K562 (cell line): ENCODE measurements around the gene SIRPA. TPM values are rescaled to one million over a fixed set of nuclear protein-coding genes. Genes with fewer than 3 reads are reported as not detected.

Experiments
- ARHGAP35 ChIP-seq: fragments of 450-650 bp; IDR thresholded peaks from 2 replicates; pipeline ENCODE4 v1.6.1; 2018; ENCODE audit not compliant: partially characterized antibody
- CBX2 ChIP-seq: fragments of 200-600 bp; sonication (generic); IDR thresholded peaks from one replicate; pipeline ENCODE4 v1.6.1; 2012; ENCODE audit warnings: mild to moderate bottlenecking, low read length, inconsistent platforms; ENCODE audit not compliant: insufficient read depth, poor library complexity, severe bottlenecking
- ETV6 ChIP-seq, 3 experiments: fragments of 150-350 bp in 1 of 3; sonication (generic) in 1 of 3; formaldehyde crosslinking in 1 of 3; IDR thresholded peaks; 2 replicates each; pipeline versions ENCODE4 v1.6.1 to v1.8.0; 2014 to 2022; ENCODE audit warnings: borderline replicate concordance in 2 of 3, low read depth in 2 of 3, antibody characterized with exemption in 1 of 3, low read length in 1 of 3, mild to moderate bottlenecking in 1 of 3, missing genetic modification reagents in 1 of 3
- FOXJ3 ChIP-seq: sonication (generic); formaldehyde crosslinking; IDR thresholded peaks from 2 replicates; pipeline ENCODE4 v1.4.0; 2020; ENCODE audit warnings: mild to moderate bottlenecking, missing genetic modification reagents
- ILF3 ChIP-seq: fragments of 450-650 bp; IDR thresholded peaks from 2 replicates; pipeline ENCODE4 v1.6.1; 2018; ENCODE audit warnings: antibody characterized with exemption, mild to moderate bottlenecking, moderate library complexity, borderline replicate concordance
- MAFG ChIP-seq: fragments of 450-650 bp; conservative IDR thresholded peaks from 2 replicates; pipeline ENCODE4 v1.6.1; 2016; ENCODE audit warnings: missing genetic modification characterization, missing compliant biosample characterization
- NFE2 ChIP-seq: IDR thresholded peaks from 2 replicates; pipeline ENCODE4 v1.6.1; 2014; ENCODE audit warnings: antibody characterized with exemption, low read depth
- SMC3 ChIP-seq: conservative IDR thresholded peaks from 2 replicates; pipeline ENCODE4 v1.6.1; 2011; ENCODE audit warnings: low read depth, low read length, improper control_type of control experiment; ENCODE audit not compliant: insufficient read depth
- TEAD2 ChIP-seq: fragments of 450-650 bp; IDR thresholded peaks from 2 replicates; pipeline ENCODE4 v1.6.1; 2016; ENCODE audit warnings: missing genetic modification characterization, control low read depth, missing compliant biosample characterization
- TRIM24 ChIP-seq, 2 experiments: fragments of 450-650 bp; IDR thresholded peaks; 2 replicates each; pipeline ENCODE4 v1.6.1; 2016
- ZBED1 ChIP-seq: IDR thresholded peaks from 2 replicates; pipeline ENCODE4 v1.6.1; 2014
- ZNF274 ChIP-seq: IDR thresholded peaks from 2 replicates; pipeline ENCODE4 v1.6.1; 2011; ENCODE audit warnings: low read depth, mild to moderate bottlenecking, low read length, moderate library complexity, borderline replicate concordance
- ZNF347 ChIP-seq: fragments of 450-650 bp; formaldehyde crosslinking; IDR thresholded peaks from 2 replicates; pipeline ENCODE4 v1.4.0; 2020; ENCODE audit warnings: low read depth, mild to moderate bottlenecking, moderate library complexity
- ZNF512 ChIP-seq: IDR thresholded peaks from 2 replicates; pipeline ENCODE4 v1.6.1; 2016; ENCODE audit warnings: missing genetic modification characterization, missing compliant biosample characterization
- ZNF717 ChIP-seq: fragments of 250-450 bp; sonication (Bioruptor Pico); IDR thresholded peaks from 2 replicates; pipeline ENCODE4 v1.5.0; 2021
- ZNF785 ChIP-seq: fragments of 250-450 bp; sonication (Bioruptor Pico); IDR thresholded peaks from 2 replicates; pipeline ENCODE4 v1.4.0; 2020; ENCODE audit warnings: mild to moderate bottlenecking
- polyA plus RNA-seq, 8 experiments: library from polyadenylated mRNA; depleted of rRNA in 4 of 8; stranded (reverse) in 5 of 8; unstranded in 3 of 8; fragments of >200 nt; fragmentation: Nextera tagmentation in 2 of 8; fragmentation: Illumina TruSeq in 1 of 8; extraction: Ambion mirVana in 2 of 8; extraction: Trizol in 1 of 8; gene quantifications; 2 replicates each; pipeline versions ENCODE4 v1.2.1 to v1.2.3, GENCODE V29; 2011 to 2014; ENCODE audit warnings: inconsistent platforms in 1 of 8, missing spikeins in 1 of 8
- total RNA-seq, 7 experiments: library from RNA; depleted of rRNA in 6 of 7; stranded (reverse); fragments of >200 nt in 6 of 7; fragmentation: Illumina TruSeq in 2 of 7; extraction: Trizol in 2 of 7; gene quantifications; 2 replicates each; pipeline versions ENCODE4 v1.2.1 to v1.2.3, GENCODE V29; 2011 to 2021; ENCODE audit warnings: low replicate concordance in 1 of 7
- TF ChIP-seq, protein P1 (sequence below): sonication (generic); formaldehyde crosslinking; IDR thresholded peaks from 2 replicates; pipeline ENCODE4 v1.8.0; 2023; ENCODE audit warnings: missing genetic modification reagents, mild to moderate bottlenecking, borderline replicate concordance

Gene SIRPA
- total and polyA plus RNA-seq, 9 of the 15 experiments (the other 6 are each of a cell fraction or from before 2014, with no cell fraction given) = 0.01 to 0.40 (median 0.11) TPM; not detected in 2

- TF ChIP-seq CBX2 (no peak), FOXJ3 (CRISPR knock-in tag) (no peak), TRIM24 (IDR thresholded peaks at IDR 0.05) (no peak), ZNF274 (no peak), NFE2 (0 out of 2 replicates have a peak, but pooled peaks have one; percentile 17), ETV6 (IDR thresholded peaks at IDR 0.05; ENCODE audit: borderline replicate concordance in 1 of 2, low read depth in 2 of 2, low read length in 1 of 2) (no peak), ETV6 (CRISPR knock-in tag; IDR thresholded peaks at IDR 0.05; ENCODE audit: borderline replicate concordance) (no peak), ZBED1 (no peak), ZNF512 (tag) (peak; percentile 40; the same call in 1 of the 2 replicates), SMC3 (no peak), MAFG (tag) (peak; percentile 46), ZNF347 (no peak), ZNF785 (CRISPR knock-in tag) (no peak), TEAD2 (tag) (no peak), ARHGAP35 (no peak), ZNF717 (CRISPR knock-in tag) (no peak), ILF3 (no peak)
- TF ChIP-seq, protein P1, sequence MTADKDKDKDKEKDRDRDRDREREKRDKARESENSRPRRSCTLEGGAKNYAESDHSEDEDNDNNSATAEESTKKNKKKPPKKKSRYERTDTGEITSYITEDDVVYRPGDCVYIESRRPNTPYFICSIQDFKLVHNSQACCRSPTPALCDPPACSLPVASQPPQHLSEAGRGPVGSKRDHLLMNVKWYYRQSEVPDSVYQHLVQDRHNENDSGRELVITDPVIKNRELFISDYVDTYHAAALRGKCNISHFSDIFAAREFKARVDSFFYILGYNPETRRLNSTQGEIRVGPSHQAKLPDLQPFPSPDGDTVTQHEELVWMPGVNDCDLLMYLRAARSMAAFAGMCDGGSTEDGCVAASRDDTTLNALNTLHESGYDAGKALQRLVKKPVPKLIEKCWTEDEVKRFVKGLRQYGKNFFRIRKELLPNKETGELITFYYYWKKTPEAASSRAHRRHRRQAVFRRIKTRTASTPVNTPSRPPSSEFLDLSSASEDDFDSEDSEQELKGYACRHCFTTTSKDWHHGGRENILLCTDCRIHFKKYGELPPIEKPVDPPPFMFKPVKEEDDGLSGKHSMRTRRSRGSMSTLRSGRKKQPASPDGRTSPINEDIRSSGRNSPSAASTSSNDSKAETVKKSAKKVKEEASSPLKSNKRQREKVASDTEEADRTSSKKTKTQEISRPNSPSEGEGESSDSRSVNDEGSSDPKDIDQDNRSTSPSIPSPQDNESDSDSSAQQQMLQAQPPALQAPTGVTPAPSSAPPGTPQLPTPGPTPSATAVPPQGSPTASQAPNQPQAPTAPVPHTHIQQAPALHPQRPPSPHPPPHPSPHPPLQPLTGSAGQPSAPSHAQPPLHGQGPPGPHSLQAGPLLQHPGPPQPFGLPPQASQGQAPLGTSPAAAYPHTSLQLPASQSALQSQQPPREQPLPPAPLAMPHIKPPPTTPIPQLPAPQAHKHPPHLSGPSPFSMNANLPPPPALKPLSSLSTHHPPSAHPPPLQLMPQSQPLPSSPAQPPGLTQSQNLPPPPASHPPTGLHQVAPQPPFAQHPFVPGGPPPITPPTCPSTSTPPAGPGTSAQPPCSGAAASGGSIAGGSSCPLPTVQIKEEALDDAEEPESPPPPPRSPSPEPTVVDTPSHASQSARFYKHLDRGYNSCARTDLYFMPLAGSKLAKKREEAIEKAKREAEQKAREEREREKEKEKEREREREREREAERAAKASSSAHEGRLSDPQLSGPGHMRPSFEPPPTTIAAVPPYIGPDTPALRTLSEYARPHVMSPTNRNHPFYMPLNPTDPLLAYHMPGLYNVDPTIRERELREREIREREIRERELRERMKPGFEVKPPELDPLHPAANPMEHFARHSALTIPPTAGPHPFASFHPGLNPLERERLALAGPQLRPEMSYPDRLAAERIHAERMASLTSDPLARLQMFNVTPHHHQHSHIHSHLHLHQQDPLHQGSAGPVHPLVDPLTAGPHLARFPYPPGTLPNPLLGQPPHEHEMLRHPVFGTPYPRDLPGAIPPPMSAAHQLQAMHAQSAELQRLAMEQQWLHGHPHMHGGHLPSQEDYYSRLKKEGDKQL (CRISPR knock-in tag) = no peak
Observed at GRCh38 chr20:1867495-1868260, 27.5 kb upstream of the SIRPA start (continued).
